LNCAP (cell line): Measurements from ENCODE around the gene GLRA3.

Source experiments
- CTCF ChIP-seq: fragments of 450-650 bp; IDR thresholded peaks from 2 replicates; pipeline ENCODE4 v1.5.1; 2017; ENCODE audit warnings: mild to moderate bottlenecking

The GLRA3 gene

GRCh38 chr4:174626342-174627008 lies 202.6 kb downstream of the GLRA3 start:
- no peak for TF ChIP-seq CTCF

GRCh38 chr4:174616661-174617060 lies 212.4 kb downstream of the GLRA3 start:
- TF ChIP-seq CTCF, result no peak

- TF ChIP-seq CTCF, result no peak
Measured at GRCh38 chr4:174613979-174614378, 215.1 kb downstream of the GLRA3 start.

DNA sequence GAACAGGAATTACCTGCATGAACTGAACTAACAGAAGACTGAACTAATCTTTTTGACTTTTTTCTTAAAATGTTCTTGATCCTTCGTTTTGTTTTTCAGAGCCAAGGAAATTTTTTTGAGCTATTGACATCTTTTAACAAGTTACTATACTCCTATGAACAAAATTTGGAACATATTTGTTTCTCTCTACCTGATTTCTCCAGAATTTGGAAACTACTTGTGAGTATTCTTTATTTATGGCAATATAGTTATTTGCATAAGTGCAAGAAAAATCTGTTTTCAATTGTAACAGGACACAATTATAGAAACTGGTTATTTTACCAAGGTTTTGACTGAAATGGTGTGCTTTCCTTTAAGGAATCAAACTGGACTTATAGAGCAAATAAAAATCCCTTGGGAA lies 217.3 kb downstream of the GLRA3 start:
- TF ChIP-seq CTCF, result no peak

DNA sequence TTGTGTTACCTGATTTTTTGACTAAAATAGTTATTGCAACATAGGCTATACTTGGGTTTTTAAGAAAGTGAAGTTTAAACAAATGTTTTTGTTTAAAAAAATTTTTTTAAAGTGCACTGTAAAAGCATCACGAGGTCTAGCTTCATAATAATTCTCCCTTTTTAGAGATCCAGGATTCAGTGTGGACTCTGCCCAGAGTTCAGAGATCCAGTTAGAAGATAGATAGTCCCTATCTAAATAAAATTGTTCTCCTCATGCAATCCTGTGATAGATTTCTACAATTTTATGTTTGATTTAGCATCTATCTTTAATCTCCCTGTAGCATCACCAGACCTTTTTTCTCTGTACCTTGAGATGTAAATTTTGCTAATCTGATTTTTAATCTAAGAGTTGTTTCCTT lies 221.3 kb downstream of the GLRA3 start:
- TF ChIP-seq CTCF, result no peak

DNA sequence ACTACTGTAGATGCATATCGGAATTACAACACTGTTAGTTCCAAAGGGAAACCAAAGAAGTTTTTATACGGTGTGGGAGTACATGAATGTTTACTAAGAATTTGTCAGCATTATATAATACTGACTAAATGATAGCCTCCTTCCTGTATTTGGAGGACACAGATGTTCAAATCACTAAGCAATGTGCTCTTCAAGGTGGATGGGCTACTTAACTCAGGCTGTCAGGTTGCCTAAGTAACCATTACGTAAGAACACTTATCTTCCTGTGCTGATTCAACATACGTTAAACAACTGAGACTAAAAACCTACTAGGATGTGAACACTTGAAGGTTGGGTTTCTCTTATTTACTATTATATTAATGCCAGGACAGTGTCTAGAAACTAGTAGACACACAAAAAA lies 224.8 kb downstream of the GLRA3 start:
- TF ChIP-seq CTCF, result no peak

GRCh38 chr4:174600391-174600790 lies 228.7 kb downstream of the GLRA3 start:
- TF ChIP-seq CTCF, result no peak

DNA sequence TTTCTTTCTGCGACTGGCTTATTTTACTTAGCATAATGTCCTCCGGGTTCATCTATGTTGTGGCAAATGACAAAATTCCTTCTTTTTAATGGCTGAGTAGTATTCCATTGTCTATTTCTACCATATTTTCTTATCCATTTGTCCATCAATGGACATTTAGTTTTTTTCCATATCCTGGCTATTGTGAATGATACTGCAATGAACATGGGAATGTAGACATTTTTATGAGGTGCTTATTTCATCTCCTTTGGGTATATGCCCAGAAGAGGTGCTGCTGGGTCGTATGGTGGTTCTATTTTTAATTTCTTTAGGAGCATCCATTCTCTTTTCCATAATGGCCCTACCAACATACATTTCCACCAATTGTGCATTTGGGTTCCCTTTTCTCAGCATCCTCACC lies 230.2 kb downstream of the GLRA3 start:
- no peak for TF ChIP-seq CTCF
